GM12873 (cell line): Measurements from ENCODE around the gene CRYGS.

Experiments used
- CTCF ChIP-seq: IDR thresholded peaks from 2 replicates; pipeline ENCODE4 v1.5.1; 2012; ENCODE audit warnings: low read depth, mild to moderate bottlenecking, moderate library complexity, low read length, control low read depth; ENCODE audit not compliant: insufficient read depth; ENCODE audit errors: missing control alignments

Gene CRYGS

DNA sequence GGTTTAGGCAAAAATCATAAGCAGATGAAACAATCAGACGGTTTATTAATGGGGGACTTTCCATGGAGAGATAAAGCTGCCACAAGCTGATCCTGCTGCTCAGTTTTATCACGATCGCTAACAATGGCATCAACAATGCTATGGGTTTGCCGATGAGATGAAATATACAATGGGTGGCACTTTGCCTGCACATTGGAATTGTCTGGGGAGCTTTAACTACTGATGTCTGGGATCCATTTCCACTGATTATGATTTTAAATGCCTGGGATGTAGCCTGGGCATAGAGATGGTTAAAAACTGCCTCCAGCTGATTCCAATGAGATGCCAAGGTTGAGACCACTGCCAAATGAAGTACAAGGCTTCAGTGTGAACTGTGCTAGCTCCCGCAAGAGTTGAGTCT lies 30.8 kb downstream of the CRYGS start:
- TF ChIP-seq CTCF, result no peak

GRCh38 chr3:186512570-186513302 lies 31.4 kb downstream of the CRYGS start:
- TF ChIP-seq CTCF, result no peak

DNA sequence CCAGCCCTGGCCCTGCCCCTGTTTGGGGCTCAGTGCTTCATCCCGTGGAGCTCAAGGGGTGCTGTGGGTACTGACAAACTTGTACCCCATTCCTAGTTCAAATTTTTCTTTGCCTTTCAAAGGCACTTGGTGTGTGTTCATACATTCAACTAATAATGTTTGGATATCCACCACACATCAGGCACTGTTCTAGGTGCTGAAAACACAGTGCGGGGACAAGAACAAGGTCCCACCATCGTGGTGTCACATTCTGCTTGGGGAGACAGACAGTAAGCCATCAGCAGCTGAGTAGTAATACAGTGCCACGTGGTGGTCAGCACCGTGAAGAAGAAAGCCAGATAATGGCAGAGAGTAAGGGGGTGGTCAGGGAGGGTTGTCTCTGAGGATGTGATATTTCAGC lies 32.5 kb downstream of the CRYGS start:
- TF ChIP-seq CTCF, result no peak

- TF ChIP-seq CTCF, result no peak
Measured at GRCh38 chr3:186511245-186511644, 32.9 kb downstream of the CRYGS start.

DNA sequence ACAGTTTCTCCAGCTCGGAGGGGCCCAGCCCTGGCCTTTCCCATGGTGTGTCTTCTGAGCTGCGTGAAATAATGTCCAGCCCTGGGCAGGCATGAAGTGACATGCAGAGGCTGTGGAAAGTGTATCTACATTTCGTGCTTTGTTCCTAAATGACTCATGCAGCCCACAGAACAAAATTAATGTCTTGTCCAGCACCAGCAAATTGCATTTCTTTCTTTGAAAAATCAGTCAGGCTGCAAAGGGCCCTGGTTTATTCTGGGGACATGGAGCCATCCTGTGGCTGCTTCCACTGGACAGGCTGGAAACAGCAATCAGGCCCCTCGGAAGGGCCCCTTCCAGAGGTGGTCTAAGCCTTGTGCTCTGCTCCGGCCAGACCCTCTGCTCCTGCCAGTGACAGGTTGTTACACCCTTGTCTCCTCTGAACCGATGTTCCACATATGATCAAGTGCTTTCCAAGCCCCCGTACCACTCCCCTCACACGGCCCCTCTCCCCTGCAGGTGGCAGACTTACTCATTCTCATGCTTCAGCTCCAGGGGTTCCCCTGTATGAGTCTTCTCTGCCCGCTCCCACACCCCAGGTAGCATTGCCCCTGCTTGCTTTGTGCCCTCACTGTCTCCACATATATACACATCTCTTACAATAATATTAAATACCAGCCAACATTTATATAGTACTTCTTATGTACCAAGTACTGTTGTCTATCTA lies 33.7 kb downstream of the CRYGS start:
- peak; percentile 30 for TF ChIP-seq CTCF

DNA sequence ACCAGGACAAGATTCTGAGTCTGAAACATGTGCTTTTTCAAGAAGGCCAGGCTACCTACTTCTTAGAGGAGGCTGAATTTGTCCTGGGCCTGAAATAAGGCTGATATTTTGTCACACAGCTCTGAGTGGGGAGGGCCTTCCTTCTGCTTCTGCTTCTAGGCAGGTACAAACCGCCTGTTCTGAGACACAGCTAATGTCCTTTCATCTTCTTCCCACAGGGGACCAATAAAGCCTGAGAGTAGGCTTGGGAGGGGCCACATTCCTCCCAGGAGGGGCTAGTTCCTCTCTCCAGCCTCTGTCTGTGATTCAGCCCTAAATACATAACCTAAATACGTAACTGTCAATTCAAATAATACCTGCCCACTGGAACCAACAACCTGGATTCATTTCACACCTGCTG lies 34.8 kb downstream of the CRYGS start:
- no peak for TF ChIP-seq CTCF

GRCh38 chr3:186506857-186507256 lies 37.3 kb downstream of the CRYGS start:
- TF ChIP-seq CTCF, result no peak
